PC-3 (cell line): ENCODE results near the gene CACNA2D2. TPM values are rescaled to one million over a fixed set of nuclear protein-coding genes. Genes with fewer than 3 reads are reported as not detected.
A peak's percentile ranks its signal among the peaks of the same experiment; 100 is the strongest.

ENCODE experiments used
- ATAC-seq: fragments of 200-7000 bp; cut with Tn5 transposase; 2 replicates; pipeline ENCODE4 v1.9.1; 2020; ENCODE audit warnings: mild to moderate bottlenecking, moderate library complexity
- BruUV-seq: library from RNA; stranded (reverse); fragments of 400-500 nt; replicated peaks from 2 replicates; lab custom pipeline; 2021; lab: Mats Ljungman, UMichigan
- CTCF ChIA-PET: fragments of 300-600 bp; sonication (Branson Sonifier 250); formaldehyde crosslinking; loops from one replicate; lab custom pipeline; 2022; ENCODE audit warnings: antibody characterized with exemption; lab: Charles Lee
- POLR2A ChIA-PET: fragments of 300-600 bp; sonication (Branson Sonifier 250); formaldehyde crosslinking; loops from one replicate; lab custom pipeline; 2022; ENCODE audit warnings: antibody characterized with exemption; ENCODE audit not compliant: unreplicated experiment; lab: Charles Lee
- DNase-seq: peaks from one replicate; pipeline ENCODE4 v3.0.0-alpha.2; 2015
- H2AFZ ChIP-seq: fragments of 300-600 bp; sonication (generic); 2 replicates; pipeline ENCODE4 v1.6.0; 2016; ENCODE audit warnings: antibody characterized with exemption, low read length
- H3F3A ChIP-seq: fragments of 300-600 bp; sonication (generic); one replicate; pipeline ENCODE4 v1.6.0; 2017; ENCODE audit warnings: antibody characterized with exemption, low read length, control low read depth, mild to moderate bottlenecking; ENCODE audit not compliant: unreplicated experiment
- H3K27ac ChIP-seq: fragments of 300-600 bp; sonication (generic); 2 replicates; pipeline ENCODE4 v1.5.1; 2016; ENCODE audit warnings: mild to moderate bottlenecking, low read length
- H3K27me3 ChIP-seq: fragments of 300-600 bp; sonication (generic); 2 replicates; pipeline ENCODE4 v1.6.1; 2016; ENCODE audit warnings: low read length, mixed read lengths
- H3K36me3 ChIP-seq: fragments of 300-600 bp; sonication (generic); 2 replicates; pipeline ENCODE4 v1.6.1; 2016; ENCODE audit warnings: low read depth, mixed run types, low read length, mixed read lengths
- H3K4me1 ChIP-seq: fragments of 300-600 bp; sonication (generic); 2 replicates; pipeline ENCODE4 v1.5.1; 2016; ENCODE audit warnings: low read length; ENCODE audit not compliant: insufficient read depth
- H3K4me2 ChIP-seq: fragments of 300-600 bp; sonication (generic); 2 replicates; pipeline ENCODE4 v1.6.0; 2016; ENCODE audit warnings: low read length
- H3K4me3 ChIP-seq: fragments of 300-600 bp; sonication (generic); 2 replicates; pipeline ENCODE4 v1.5.1; 2016; ENCODE audit warnings: mild to moderate bottlenecking, low read length, mixed read lengths
- H3K79me2 ChIP-seq: fragments of 300-600 bp; sonication (generic); 2 replicates; pipeline ENCODE4 v1.6.1; 2017; ENCODE audit warnings: low read length, mixed read lengths
- H3K9ac ChIP-seq: fragments of 300-600 bp; sonication (generic); 2 replicates; pipeline ENCODE4 v1.6.0; 2016; ENCODE audit warnings: mild to moderate bottlenecking, low read length
- H3K9me2 ChIP-seq: fragments of 300-600 bp; sonication (generic); replicated peaks from 2 replicates; pipeline ENCODE4 v1.6.1; 2016; ENCODE audit warnings: mixed run types, low read length, mixed read lengths
- H3K9me3 ChIP-seq: fragments of 300-600 bp; sonication (generic); 2 replicates; pipeline ENCODE4 v1.6.1; 2016; ENCODE audit warnings: low read length, mixed read lengths
- H4K20me1 ChIP-seq: fragments of 300-600 bp; sonication (generic); 2 replicates; pipeline ENCODE4 v1.6.1; 2016; ENCODE audit warnings: low read length, mixed read lengths
- CTCF ChIP-seq: fragments of 300-600 bp; sonication (generic); conservative IDR thresholded peaks from 2 replicates; pipeline ENCODE4 v1.5.1; 2017; ENCODE audit warnings: antibody characterized with exemption, low read depth, mild to moderate bottlenecking, low read length
- EZH2 ChIP-seq: fragments of 300-600 bp; sonication (generic); IDR thresholded peaks from one replicate; pipeline ENCODE4 v1.6.1; 2017; ENCODE audit warnings: antibody characterized with exemption, mild to moderate bottlenecking, low read length; ENCODE audit not compliant: unreplicated experiment
- EZH2phosphoT487 ChIP-seq: fragments of 300-600 bp; sonication (generic); IDR thresholded peaks from 2 replicates; pipeline ENCODE4 v1.6.1; 2018; ENCODE audit warnings: mild to moderate bottlenecking, antibody characterized with exemption, low read length, borderline replicate concordance
- intact Hi-C: fragments of 100-400 bp; cut with micrococcal nuclease; formaldehyde crosslinking; loops from 2 replicates; pipeline ENCODE4 v1.9.0; 2023
- total RNA-seq: library from RNA; depleted of rRNA; stranded (reverse); fragments of >200 nt; gene quantifications from 2 replicates; pipeline ENCODE4 v1.2.3, GENCODE V29; 2014

Gene CACNA2D2
- total RNA-seq, 1 experiment from 2014 or later: 0.44 TPM

GRCh38 chr3:50325113-50325480 lies 178.3 kb downstream of the CACNA2D2 start:
- POLR2A ChIA-PET: interaction anchor here (0.6 kb wide), 1 partner anchor 90 kb away, joined by 5 read pairs; no protein-coding TSS in a partner anchor
- intact Hi-C loops: no loop called here
- no peaks in the 10 kb centered on the region for H3F3A ChIP-seq

GRCh38 chr3:50324351-50325112 lies 178.9 kb downstream of the CACNA2D2 start:
- Histone ChIP-seq H3K79me2 (peaks cover 33% of the 10 kb centered on the region), H2AFZ (no peak overlapping the region), H4K20me1 (no peaks in the 10 kb centered on the region), H3K9me2 (no peaks in the 10 kb centered on the region), H3K27me3 (no peaks in the 10 kb centered on the region), H3K27ac (no peak overlapping the region), H3K36me3 (peaks cover under 1% of the 10 kb centered on the region; the same call in 1 of the 2 replicates), H3K4me3 (no peak overlapping the region), H3K9ac (no peak overlapping the region), H3K9me3 (no peaks in the 10 kb centered on the region), H3F3A (no peaks in the 10 kb centered on the region), H3K4me1 (peaks cover 21% of the 10 kb centered on the region), H3K4me2 (no peak overlapping the region)
- intact Hi-C loops: loop anchor here (1.0 to 5.0 kb wide), 2 partner anchors 50 to 127 kb away; no protein-coding TSS in a partner anchor
- DNase-seq: peak; percentile 80
- TF ChIP-seq EZH2: no peak
- TF ChIP-seq CTCF: peak; percentile 96
- no peak for TF ChIP-seq EZH2phosphoT487
- ChIA-PET CTCF (interaction anchor here (0.6 to 1.4 kb wide), 7 partner anchors 13 to 1673 kb away, joined by 3 to 7 read pairs (median 4); partner anchors contain the start of genes HYAL1, HYAL3, IFRD2 and NAA80), POLR2A (interaction anchor here (0.6 kb wide), 2 partner anchors 11 to 89 kb away, joined by 5 to 6 read pairs; no protein-coding TSS in a partner anchor)
- BruUV-seq: no TSS peak
- peak; percentile 25 for ATAC-seq

More at GRCh38 chr3:50325113-50325480, 178.3 kb downstream of the CACNA2D2 start:
- H3K79me2 ChIP-seq: peaks cover 28% of the 10 kb centered on the region
- no peak overlapping the region for H3K9ac ChIP-seq
- peaks cover 5% of the 10 kb centered on the region; the same call in 1 of the 2 replicates for H3K36me3 ChIP-seq
- TF ChIP-seq EZH2phosphoT487: no peak
- TF ChIP-seq EZH2: no peak
- TF ChIP-seq CTCF: no peak
- H3K9me2 ChIP-seq: no peaks in the 10 kb centered on the region
- H2AFZ ChIP-seq: no peak overlapping the region
- CTCF ChIA-PET: interaction anchor here (0.6 to 1.0 kb wide), 3 partner anchors 12 to 1673 kb away, joined by 3 to 4 read pairs (median 3); partner anchors contain the start of gene IFRD2
- no TSS peak for BruUV-seq
- H3K27ac ChIP-seq: no peak overlapping the region
- ATAC-seq: no peak
- DNase-seq: no peak
- H3K4me3 ChIP-seq: no peak overlapping the region
- H3K9me3 ChIP-seq: no peaks in the 10 kb centered on the region
- peaks cover 15% of the 10 kb centered on the region; the same call in 1 of the 2 replicates for H3K4me1 ChIP-seq
- H4K20me1 ChIP-seq: no peaks in the 10 kb centered on the region
- H3K27me3 ChIP-seq: no peaks in the 10 kb centered on the region
- H3K4me2 ChIP-seq: no peak overlapping the region
